K562 (cell line): ENCODE measurements around the gene LCMT2. TPM values are rescaled to one million over a fixed set of nuclear protein-coding genes. Genes with fewer than 3 reads are reported as not detected.

Source experiments
- ATAC-seq: fragments of 200-7000 bp; cut with Tn5 transposase; 3 replicates; pipeline ENCODE4 v1.9.1; 2020; ENCODE audit warnings: moderate library complexity
- BruUV-seq: library from RNA; stranded (reverse); fragments of 400-500 nt; replicated peaks from 2 replicates; lab custom pipeline; 2021; lab: Mats Ljungman, UMichigan
- CTCF ChIA-PET: fragments of 300-600 bp; formaldehyde crosslinking; extraction: SDS; loops from one replicate; lab custom pipeline; 2021; ENCODE audit warnings: low intra/inter-chr PET ratio; lab: Yijun Ruan, JAX
- POLR2A ChIA-PET: fragments of 300-600, 350-650 bp; sonication (Branson Sonifier 250); formaldehyde crosslinking; extraction: SDS; loops from one replicate; lab custom pipeline; 2021; ENCODE audit warnings: antibody characterized with exemption, inconsistent platforms; lab: Yijun Ruan, JAX
- DNase-seq, 4 experiments: peaks; one replicate each; pipeline versions ENCODE4 v3.0.0 to v3.0.0-alpha.2; 2011 to 2018; ENCODE audit warnings: low spot score in 3 of 4, mixed read lengths in 3 of 4; ENCODE audit errors: extremely low read depth in 1 of 4
- FAIRE-seq: peaks from 2 replicates; lab custom pipeline; 2011; peaks lifted over from hg19 to GRCh38; lab: Jason Lieb, UNC
- H2AFZ ChIP-seq: 2 replicates; pipeline ENCODE4 v1.6.0; 2011; ENCODE audit warnings: low read depth, low read length, control low read depth, inconsistent platforms
- H3K27ac ChIP-seq: fragments of 200-600 bp; 3 replicates; pipeline ENCODE4 v1.8.0; 2011; ENCODE audit warnings: low read depth, mild to moderate bottlenecking, control low read depth, inconsistent platforms, low read length, moderate library complexity, mixed read lengths; ENCODE audit errors: extremely low read depth
- H3K27me3 ChIP-seq, 2 experiments: fragments of 300-600 bp in 1 of 2; 2 replicates in 1 of 2; 3 replicates in 1 of 2; pipeline versions ENCODE4 v1.6.0 to v1.8.0; 2011; ENCODE audit warnings: inconsistent platforms in 2 of 2, low read length in 2 of 2, mild to moderate bottlenecking in 1 of 2, mixed read lengths in 1 of 2, moderate library complexity in 1 of 2; ENCODE audit not compliant: control insufficient read depth in 2 of 2, insufficient read depth in 2 of 2
- H3K36me3 ChIP-seq: fragments of 300-600 bp; 3 replicates; pipeline ENCODE4 v1.8.0; 2011; ENCODE audit warnings: mild to moderate bottlenecking, low read length, inconsistent platforms; ENCODE audit not compliant: control insufficient read depth, insufficient read depth
- H3K4me1 ChIP-seq, 2 experiments: fragments of 200-600 bp in 1 of 2; replicated peaks in 1 of 2; 2 replicates in 1 of 2; 3 replicates in 1 of 2; pipeline versions ENCODE4 v1.5.1 to v1.8.0; 2011; ENCODE audit warnings: inconsistent platforms in 2 of 2, low read length in 2 of 2, mild to moderate bottlenecking in 1 of 2, mixed read lengths in 1 of 2, moderate library complexity in 1 of 2; ENCODE audit not compliant: control insufficient read depth in 2 of 2, insufficient read depth in 2 of 2
- H3K4me2 ChIP-seq: 2 replicates; pipeline ENCODE4 v1.6.1; 2011; ENCODE audit warnings: low read length, control low read depth, inconsistent platforms, mixed read lengths; ENCODE audit not compliant: insufficient read depth
- H3K4me3 ChIP-seq: fragments of 200-600 bp; sonication (generic), shearing (Covaris generic); 2 replicates; pipeline ENCODE4 v1.5.1; 2016; ENCODE audit warnings: control low read depth, inconsistent platforms
- H3K79me2 ChIP-seq: fragments of 200-600 bp; 3 replicates; pipeline ENCODE4 v1.8.0; 2011; ENCODE audit warnings: low read length, inconsistent platforms; ENCODE audit not compliant: control insufficient read depth, insufficient read depth
- H3K9ac ChIP-seq, 2 experiments: 2 replicates each; pipeline versions ENCODE4 v1.6.0 to v1.6.1; 2011; ENCODE audit warnings: low read depth in 2 of 2, low read length in 2 of 2, control low read depth in 1 of 2, inconsistent platforms in 1 of 2, mild to moderate bottlenecking in 1 of 2, mixed read lengths in 1 of 2; ENCODE audit not compliant: insufficient read depth in 1 of 2
- H3K9me1 ChIP-seq: one replicate; pipeline ENCODE4 v1.6.0; 2011; ENCODE audit warnings: inconsistent platforms, mild to moderate bottlenecking, low read length, moderate library complexity; ENCODE audit not compliant: control insufficient read depth, insufficient read depth
- H3K9me3 ChIP-seq: replicated peaks from 2 replicates; pipeline ENCODE4 v1.5.1; 2011; ENCODE audit warnings: low read depth, low read length, inconsistent platforms; ENCODE audit not compliant: control insufficient read depth, insufficient read depth
- H4K20me1 ChIP-seq: replicated peaks from 2 replicates; pipeline ENCODE4 v1.6.1; 2011; ENCODE audit warnings: low read length, inconsistent platforms, mixed read lengths; ENCODE audit not compliant: control insufficient read depth, insufficient read depth
- ARID1B ChIP-seq: fragments of 450-650 bp; IDR thresholded peaks from 2 replicates; pipeline ENCODE4 v1.6.1; 2016; ENCODE audit warnings: antibody characterized with exemption, mild to moderate bottlenecking, inconsistent platforms
- CBX1 ChIP-seq: sonication (generic); IDR thresholded peaks from 2 replicates; pipeline ENCODE4 v1.6.1; 2016; ENCODE audit warnings: antibody characterized with exemption, low read depth, mild to moderate bottlenecking
- CEBPB ChIP-seq: fragments of 450-650 bp; IDR thresholded peaks from 2 replicates; pipeline ENCODE4 v1.6.1; 2016; ENCODE audit warnings: missing genetic modification characterization, missing compliant biosample characterization
- CTCF ChIP-seq, 3 experiments: IDR thresholded peaks in 2 of 3; conservative IDR thresholded peaks in 1 of 3; 2 replicates each; pipeline ENCODE4 v1.5.1; 2011 to 2012; ENCODE audit warnings: low read length in 3 of 3, mild to moderate bottlenecking in 3 of 3, control low read depth in 2 of 3, improper control_type of control experiment in 1 of 3, inconsistent platforms in 1 of 3, low read depth in 1 of 3, mixed read lengths in 1 of 3, moderate library complexity in 1 of 3; ENCODE audit not compliant: insufficient read depth in 2 of 3
- EHMT2 ChIP-seq: fragments of 450-650 bp; IDR thresholded peaks from 2 replicates; pipeline ENCODE4 v1.6.1; 2018; ENCODE audit warnings: antibody characterized with exemption
- FOXP1 ChIP-seq: sonication (generic); formaldehyde crosslinking; IDR thresholded peaks from 2 replicates; pipeline ENCODE4 v1.8.0; 2022; ENCODE audit warnings: mild to moderate bottlenecking, missing genetic modification reagents
- HLTF ChIP-seq: fragments of 450-650 bp; IDR thresholded peaks from 2 replicates; pipeline ENCODE4 v1.6.1; 2016
- LEF1 ChIP-seq: fragments of 450-650 bp; IDR thresholded peaks from 2 replicates; pipeline ENCODE4 v1.6.1; 2016; ENCODE audit warnings: mild to moderate bottlenecking
- MEF2A ChIP-seq: IDR thresholded peaks from 2 replicates; pipeline ENCODE4 v1.6.1; 2011; ENCODE audit warnings: low read depth, mild to moderate bottlenecking, low read length, moderate library complexity; ENCODE audit not compliant: control insufficient read depth
- NFRKB ChIP-seq: fragments of 450-650 bp; IDR thresholded peaks from 2 replicates; pipeline ENCODE4 v1.6.1; 2016; ENCODE audit warnings: low read depth
- PML ChIP-seq: IDR thresholded peaks from 2 replicates; pipeline ENCODE4 v1.6.1; 2012; ENCODE audit warnings: low read length, inconsistent platforms
- SIX5 ChIP-seq, 2 experiments: IDR thresholded peaks; 2 replicates each; pipeline ENCODE4 v1.6.1; 2011; ENCODE audit warnings: low read length in 2 of 2, borderline replicate concordance in 1 of 2, low read depth in 1 of 2, mild to moderate bottlenecking in 1 of 2, moderate library complexity in 1 of 2; ENCODE audit not compliant: insufficient read depth in 1 of 2
- SMARCE1 ChIP-seq: fragments of 450-650 bp; IDR thresholded peaks from 2 replicates; pipeline ENCODE4 v1.7.1; 2016; ENCODE audit warnings: mild to moderate bottlenecking
- TAF7 ChIP-seq: fragments of 450-650 bp; IDR thresholded peaks from 2 replicates; pipeline ENCODE4 v1.6.1; 2016; ENCODE audit warnings: missing genetic modification characterization, missing compliant biosample characterization
- ZNF644 ChIP-seq: fragments of 200-800 bp; sonication (Bioruptor generic); IDR thresholded peaks from 2 replicates; pipeline ENCODE4 v1.6.1; 2016; ENCODE audit warnings: low read depth, missing genetic modification characterization, missing compliant biosample characterization
- ZZZ3 ChIP-seq: fragments of 450-650 bp; IDR thresholded peaks from 2 replicates; pipeline ENCODE4 v1.6.1; 2016; ENCODE audit warnings: antibody characterized with exemption, mild to moderate bottlenecking, moderate library complexity
- WGBS: fragments of 100-300 bp; shearing (Covaris generic); methylation state at CpG from one replicate; pipeline ENCODE4 v1.1.6; 2016; ENCODE audit warnings: low coverage, mixed read lengths; ENCODE audit not compliant: insufficient coverage; ENCODE audit errors: missing lambda C conversion rate; 5-methylcytosine and 5-hydroxymethylcytosine counted together
- in situ Hi-C: fragments of 300-500 bp; cut with MboI; formaldehyde crosslinking; loops from 4 replicates; pipeline ENCODE4 v1.15.0; 2018; ENCODE audit warnings: inconsistent platforms, mixed read lengths
- intact Hi-C: fragments of 100-400 bp; cut with micrococcal nuclease; formaldehyde crosslinking; loops from 2 replicates; pipeline ENCODE4 v1.14.2; 2022
- polyA plus RNA-seq, 8 experiments: library from polyadenylated mRNA; depleted of rRNA in 4 of 8; stranded (reverse) in 5 of 8; unstranded in 3 of 8; fragments of >200 nt; fragmentation: Nextera tagmentation in 2 of 8; fragmentation: Illumina TruSeq in 1 of 8; extraction: Ambion mirVana in 2 of 8; extraction: Trizol in 1 of 8; gene quantifications; 2 replicates each; pipeline versions ENCODE4 v1.2.1 to v1.2.3, GENCODE V29; 2011 to 2014; ENCODE audit warnings: inconsistent platforms in 1 of 8, missing spikeins in 1 of 8
- total RNA-seq, 7 experiments: library from RNA; depleted of rRNA in 6 of 7; stranded (reverse); fragments of >200 nt in 6 of 7; fragmentation: Illumina TruSeq in 2 of 7; extraction: Trizol in 2 of 7; gene quantifications; 2 replicates each; pipeline versions ENCODE4 v1.2.1 to v1.2.3, GENCODE V29; 2011 to 2021; ENCODE audit warnings: low replicate concordance in 1 of 7
- TF ChIP-seq, protein P1 (sequence below): fragments of 450-650 bp; formaldehyde crosslinking; IDR thresholded peaks from 2 replicates; pipeline ENCODE4 v1.4.0; 2020; ENCODE audit warnings: mild to moderate bottlenecking, moderate library complexity
- TF ChIP-seq, protein P2 (sequence below): sonication (generic); IDR thresholded peaks from 2 replicates; pipeline ENCODE4 v1.6.1; 2016

Gene LCMT2
- total and polyA plus RNA-seq, 9 of the 15 experiments (the other 6 are each of a cell fraction or from before 2014, with no cell fraction given) = 2.5 to 22.3 (median 15.2) TPM

DNA sequence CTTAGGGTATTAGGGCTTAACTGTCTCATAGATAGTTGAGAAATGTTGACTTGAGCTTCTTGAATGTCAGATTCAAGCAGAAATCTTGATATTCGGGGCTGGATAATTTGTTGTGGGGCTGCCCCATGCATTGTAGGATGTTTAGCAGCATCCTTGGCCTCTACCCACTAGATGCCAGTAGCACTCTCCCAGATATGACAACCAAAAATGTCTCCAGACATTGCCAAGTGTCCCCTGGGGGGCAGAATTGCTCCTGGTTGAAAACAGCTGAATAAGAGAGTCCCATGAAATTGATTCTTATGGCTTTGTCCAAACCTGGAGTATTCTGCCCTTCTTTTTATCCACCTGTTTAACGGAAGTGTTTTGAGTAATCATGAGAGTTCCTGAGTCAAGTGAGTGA lies 15.9 kb upstream of the LCMT2 start (continued):
- TF ChIP-seq CTCF (IDR thresholded peaks at IDR 0.05 in 2 of 3, conservative IDR thresholded peaks at IDR 0.05 in 1 of 3; ENCODE audit: insufficient read depth in 2 of 3, low read depth in 1 of 3, low read length in 3 of 3) = peak; percentile 44 to 79 (median 75)
- TF ChIP-seq, protein P1, sequence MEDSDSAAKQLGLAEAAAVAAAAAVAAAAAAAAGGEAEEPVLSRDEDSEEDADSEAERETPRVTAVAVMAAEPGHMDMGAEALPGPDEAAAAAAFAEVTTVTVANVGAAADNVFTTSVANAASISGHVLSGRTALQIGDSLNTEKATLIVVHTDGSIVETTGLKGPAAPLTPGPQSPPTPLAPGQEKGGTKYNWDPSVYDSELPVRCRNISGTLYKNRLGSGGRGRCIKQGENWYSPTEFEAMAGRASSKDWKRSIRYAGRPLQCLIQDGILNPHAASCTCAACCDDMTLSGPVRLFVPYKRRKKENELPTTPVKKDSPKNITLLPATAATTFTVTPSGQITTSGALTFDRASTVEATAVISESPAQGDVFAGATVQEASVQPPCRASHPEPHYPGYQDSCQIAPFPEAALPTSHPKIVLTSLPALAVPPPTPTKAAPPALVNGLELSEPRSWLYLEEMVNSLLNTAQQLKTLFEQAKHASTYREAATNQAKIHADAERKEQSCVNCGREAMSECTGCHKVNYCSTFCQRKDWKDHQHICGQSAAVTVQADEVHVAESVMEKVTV (CRISPR knock-in tag) = 0 out of 2 replicates have a peak, but pooled peaks have one; percentile 35

DNA sequence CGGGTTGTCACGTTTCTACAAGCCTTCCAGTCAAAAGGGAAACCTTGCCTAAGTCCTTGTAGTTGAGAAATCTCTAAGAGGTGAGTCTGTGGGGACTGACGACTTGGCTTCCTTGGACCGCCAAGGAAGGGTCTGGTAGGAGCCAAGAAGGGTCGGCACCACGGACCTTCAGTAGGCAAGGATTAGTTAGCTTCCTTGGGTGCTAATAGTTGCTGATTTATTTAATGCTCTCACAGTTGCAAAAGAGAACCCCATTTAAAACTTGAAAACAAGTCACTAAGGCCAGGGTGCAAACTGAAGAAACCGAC lies 361 bp upstream of the LCMT2 start:
- POLR2A ChIA-PET = no interaction called here
- TF ChIP-seq NFRKB (0 out of 2 replicates have a peak, but pooled peaks have one; percentile 47), ZZZ3 (no peak), MEF2A (no peak), SMARCE1 (peak; percentile 47; the same call in 1 of the 2 replicates), SIX5 (IDR thresholded peaks at IDR 0.05; ENCODE audit: borderline replicate concordance in 1 of 2, insufficient read depth in 1 of 2, low read depth in 1 of 2, low read length in 2 of 2) (no peak), ARID1B (peak; percentile 24; the same call in 1 of the 2 replicates), EHMT2 (peak; percentile 87; the same call in 1 of the 2 replicates), CEBPB (tag) (0 out of 2 replicates have a peak, but pooled peaks have one; percentile 37), HLTF (0 out of 2 replicates have a peak, but pooled peaks have one; percentile 4), LEF1 (0 out of 2 replicates have a peak, but pooled peaks have one; percentile 24), ZNF644 (tag) (0 out of 2 replicates have a peak, but pooled peaks have one; percentile 23), FOXP1 (CRISPR knock-in tag) (0 out of 2 replicates have a peak, but pooled peaks have one; percentile 14), PML (0 out of 2 replicates have a peak, but pooled peaks have one; percentile 23), TAF7 (peak; percentile 48; the same call in 1 of the 2 replicates), CBX1 (no peak)
- TF ChIP-seq, protein P2, sequence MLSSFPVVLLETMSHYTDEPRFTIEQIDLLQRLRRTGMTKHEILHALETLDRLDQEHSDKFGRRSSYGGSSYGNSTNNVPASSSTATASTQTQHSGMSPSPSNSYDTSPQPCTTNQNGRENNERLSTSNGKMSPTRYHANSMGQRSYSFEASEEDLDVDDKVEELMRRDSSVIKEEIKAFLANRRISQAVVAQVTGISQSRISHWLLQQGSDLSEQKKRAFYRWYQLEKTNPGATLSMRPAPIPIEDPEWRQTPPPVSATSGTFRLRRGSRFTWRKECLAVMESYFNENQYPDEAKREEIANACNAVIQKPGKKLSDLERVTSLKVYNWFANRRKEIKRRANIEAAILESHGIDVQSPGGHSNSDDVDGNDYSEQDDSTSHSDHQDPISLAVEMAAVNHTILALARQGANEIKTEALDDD = 0 out of 2 replicates have a peak, but pooled peaks have one; percentile 13

More for the DNA sequence above, 361 bp upstream of the LCMT2 start:
- Histone ChIP-seq H2AFZ (peak overlapping the region; percentile 97), H4K20me1 (no peaks in the 10 kb centered on the region; the same call in 1 of the 2 replicates), H3K79me2 (peaks cover 40% of the 10 kb centered on the region), H3K4me3 (peak overlapping the region; percentile 60), H3K27ac (peak overlapping the region; percentile 96), H3K27me3 (no peaks in the 10 kb centered on the region), H3K4me2 (peak overlapping the region; percentile 97), H3K4me1 (peaks cover 14 to 15% of the 10 kb centered on the region in 2 experiments; a peak in 4 of 5 replicates), H3K9me1 (no peaks in the 10 kb centered on the region), H3K9ac (peak overlapping the region; percentile 86 to 99), H3K36me3 (peaks cover 38% of the 10 kb centered on the region), H3K9me3 (no peaks in the 10 kb centered on the region)
- ATAC-seq (peak; percentile 33), DNase-seq (no peak), FAIRE-seq (no peak)
- WGBS = 0% methylated on average over 7 of the region's 7 CpGs
- BruUV-seq = TSS peak; percentile 92
- CTCF ChIA-PET = no interaction called here
- intact Hi-C loops = loop anchor here (1.0 kb wide), 1 partner anchor 41 kb away; the partner anchor contains the start of genes TUBGCP4 and ZSCAN29
- in situ Hi-C loops = no loop called here
